OCI-LY3 (cell line): ENCODE measurements around the gene NME8.

Experiments used
- H2AFZ ChIP-seq: fragments of 200-600, 300-600 bp; shearing (Covaris generic); 2 replicates; pipeline ENCODE4 v1.6.0; 2014; ENCODE audit warnings: antibody characterized with exemption, low read depth, low read length
- H3K27ac ChIP-seq: fragments of 200-600, 300-600 bp; sonication (generic); 2 replicates; pipeline ENCODE4 v1.5.1; 2014; ENCODE audit warnings: mild to moderate bottlenecking, low read length, moderate library complexity, mixed read lengths
- H3K27me3 ChIP-seq: fragments of 200-600, 300-600 bp; sonication (generic); 2 replicates; pipeline ENCODE4 v1.6.1; 2014; ENCODE audit warnings: low read depth, low read length, mixed read lengths
- H3K36me3 ChIP-seq: fragments of 200-600, 300-600 bp; sonication (generic); replicated peaks from 2 replicates; pipeline ENCODE3; 2014; ENCODE audit warnings: low read depth, low read length, mixed read lengths
- H3K4me1 ChIP-seq: fragments of 300-600, 200-600 bp; sonication (generic); 2 replicates; pipeline ENCODE4 v1.6.1; 2014; ENCODE audit warnings: low read length, mixed read lengths
- H3K4me2 ChIP-seq: fragments of 200-600, 300-600 bp; sonication (generic); 2 replicates; pipeline ENCODE4 v1.6.1; 2014; ENCODE audit warnings: low read length, mixed read lengths
- H3K4me3 ChIP-seq: fragments of 300-600, 200-600 bp; sonication (generic); 2 replicates; pipeline ENCODE4 v1.5.1; 2014; ENCODE audit warnings: antibody characterized with exemption, mild to moderate bottlenecking, low read length, moderate library complexity
- H3K79me2 ChIP-seq: fragments of 300-600, 200-600 bp; shearing (Covaris generic); 2 replicates; pipeline ENCODE4 v1.6.1; 2014; ENCODE audit warnings: mild to moderate bottlenecking, low read length, mixed read lengths
- H3K9ac ChIP-seq: fragments of 300-600, 200-600 bp; shearing (Covaris generic); 2 replicates; pipeline ENCODE4 v1.6.0; 2014; ENCODE audit warnings: mild to moderate bottlenecking, low read length, moderate library complexity
- H3K9me3 ChIP-seq: fragments of 200-600, 300-600 bp; shearing (Covaris generic); 2 replicates; pipeline ENCODE4 v1.6.1; 2014; ENCODE audit warnings: low read length, mixed read lengths; ENCODE audit not compliant: insufficient read depth
- H4K20me1 ChIP-seq: fragments of 200-600, 300-600 bp; sonication (generic); 2 replicates; pipeline ENCODE4 v1.6.1; 2016; ENCODE audit warnings: low read length, mixed read lengths; ENCODE audit not compliant: insufficient read depth
- EZH2phosphoT487 ChIP-seq: fragments of 200-600 bp; shearing (Covaris generic); IDR thresholded peaks from 2 replicates; pipeline ENCODE4 v1.6.1; 2018; ENCODE audit warnings: antibody characterized with exemption, mixed run types, low read depth
- TF ChIP-seq, protein P1 (sequence below): fragments of 200-600, 300-600 bp; sonication (generic); IDR thresholded peaks from 2 replicates; pipeline ENCODE4 v1.5.1; 2014; ENCODE audit warnings: antibody characterized with exemption, low read length, low read depth

NME8 gene

DNA sequence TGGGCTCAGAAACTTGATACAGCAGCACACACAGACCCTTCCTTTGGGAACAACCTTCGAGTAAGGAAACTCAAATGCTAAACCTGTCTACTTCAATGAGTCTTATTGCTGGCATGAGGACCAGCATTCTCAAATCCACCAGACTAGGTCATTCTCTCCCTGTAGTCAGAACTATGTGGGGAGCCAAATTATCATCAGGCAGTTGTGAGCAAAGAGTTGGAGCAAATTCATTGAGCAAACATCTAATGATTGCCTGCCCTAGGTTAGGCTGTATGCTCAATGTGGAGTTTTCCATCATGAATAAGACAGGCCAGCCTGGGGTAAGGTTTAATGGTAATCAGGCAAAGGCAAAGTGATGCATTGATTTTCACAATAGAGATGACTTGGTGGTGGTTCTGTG lies 75.6 kb downstream of the NME8 start:
- 0 out of 2 replicates have a peak, but pooled peaks cover 6% of the 10 kb centered on the region for H3K9me3 ChIP-seq
- peaks cover 29% of the 10 kb centered on the region for H3K27me3 ChIP-seq
- H3K4me2 ChIP-seq, result no peak overlapping the region
- H3K27ac ChIP-seq, result no peak overlapping the region
- H3K4me3 ChIP-seq, result no peak overlapping the region
- H2AFZ ChIP-seq, result no peak overlapping the region
- no peaks in the 10 kb centered on the region for H3K79me2 ChIP-seq
- no peak overlapping the region for H3K9ac ChIP-seq
- no peaks in the 10 kb centered on the region for H3K4me1 ChIP-seq
- no peaks in the 10 kb centered on the region for H3K36me3 ChIP-seq
- TF ChIP-seq, protein P1, sequence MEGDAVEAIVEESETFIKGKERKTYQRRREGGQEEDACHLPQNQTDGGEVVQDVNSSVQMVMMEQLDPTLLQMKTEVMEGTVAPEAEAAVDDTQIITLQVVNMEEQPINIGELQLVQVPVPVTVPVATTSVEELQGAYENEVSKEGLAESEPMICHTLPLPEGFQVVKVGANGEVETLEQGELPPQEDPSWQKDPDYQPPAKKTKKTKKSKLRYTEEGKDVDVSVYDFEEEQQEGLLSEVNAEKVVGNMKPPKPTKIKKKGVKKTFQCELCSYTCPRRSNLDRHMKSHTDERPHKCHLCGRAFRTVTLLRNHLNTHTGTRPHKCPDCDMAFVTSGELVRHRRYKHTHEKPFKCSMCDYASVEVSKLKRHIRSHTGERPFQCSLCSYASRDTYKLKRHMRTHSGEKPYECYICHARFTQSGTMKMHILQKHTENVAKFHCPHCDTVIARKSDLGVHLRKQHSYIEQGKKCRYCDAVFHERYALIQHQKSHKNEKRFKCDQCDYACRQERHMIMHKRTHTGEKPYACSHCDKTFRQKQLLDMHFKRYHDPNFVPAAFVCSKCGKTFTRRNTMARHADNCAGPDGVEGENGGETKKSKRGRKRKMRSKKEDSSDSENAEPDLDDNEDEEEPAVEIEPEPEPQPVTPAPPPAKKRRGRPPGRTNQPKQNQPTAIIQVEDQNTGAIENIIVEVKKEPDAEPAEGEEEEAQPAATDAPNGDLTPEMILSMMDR, result no peak
- TF ChIP-seq EZH2phosphoT487, result no peak
- no peaks in the 10 kb centered on the region for H4K20me1 ChIP-seq

DNA sequence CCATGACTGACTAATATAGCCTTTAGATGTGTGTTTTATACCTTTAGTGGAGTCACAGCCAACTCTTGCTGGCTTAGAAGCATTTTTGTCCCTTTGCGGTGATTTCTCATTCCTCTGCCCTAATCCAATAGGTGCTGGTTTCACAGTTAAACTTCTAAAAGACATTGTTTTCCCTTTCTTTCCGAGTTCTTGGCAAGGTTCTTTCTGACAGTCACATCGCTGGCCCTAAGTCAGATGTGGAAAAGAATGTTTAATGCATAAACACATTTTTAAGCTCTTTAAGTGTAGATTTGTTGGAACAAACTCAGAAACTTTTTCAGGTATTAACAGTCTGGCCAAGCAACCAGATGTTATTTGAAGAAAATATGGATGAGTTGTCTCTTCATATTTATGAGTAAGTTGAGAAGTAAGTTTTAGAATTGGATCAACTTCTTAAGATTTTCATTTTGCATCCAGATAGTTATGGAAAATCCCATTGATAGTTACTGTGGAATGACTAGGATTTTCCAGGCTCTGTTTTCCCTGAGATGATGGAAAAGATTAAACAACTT lies 76.2 kb downstream of the NME8 start:
- Histone ChIP-seq H3K9me3 (0 out of 2 replicates have a peak, but pooled peaks cover 6% of the 10 kb centered on the region), H3K9ac (no peak overlapping the region), H2AFZ (no peak overlapping the region), H3K36me3 (no peaks in the 10 kb centered on the region), H3K4me3 (no peak overlapping the region), H4K20me1 (no peaks in the 10 kb centered on the region), H3K4me2 (no peak overlapping the region), H3K4me1 (no peaks in the 10 kb centered on the region), H3K79me2 (no peaks in the 10 kb centered on the region), H3K27ac (no peak overlapping the region), H3K27me3 (peaks cover 23% of the 10 kb centered on the region)
- TF ChIP-seq, protein P1, result no peak
- TF ChIP-seq EZH2phosphoT487, result no peak

DNA sequence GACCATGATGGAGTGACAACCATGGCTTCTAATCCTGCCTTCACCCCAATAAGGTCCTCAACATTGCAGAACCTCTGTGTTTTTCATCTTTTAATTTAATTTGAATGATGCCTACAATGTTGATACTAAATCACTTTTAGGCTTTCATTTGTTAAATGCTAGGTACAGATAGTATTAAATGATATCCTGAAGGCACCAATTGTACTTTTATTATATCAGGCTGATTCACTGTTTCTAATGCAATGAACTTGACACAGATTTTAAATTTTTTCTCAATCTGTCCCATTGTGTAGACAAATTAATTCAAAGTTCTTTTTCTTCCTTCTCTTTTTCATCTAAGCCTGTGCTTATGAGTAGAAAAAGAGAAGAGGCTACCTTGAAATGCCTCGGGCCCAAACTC lies 77.2 kb downstream of the NME8 start:
- Histone ChIP-seq H3K36me3 (no peaks in the 10 kb centered on the region), H3K4me1 (no peaks in the 10 kb centered on the region), H4K20me1 (no peaks in the 10 kb centered on the region), H3K9me3 (0 out of 2 replicates have a peak, but pooled peaks cover 6% of the 10 kb centered on the region), H3K27me3 (peaks cover 26% of the 10 kb centered on the region), H3K27ac (no peak overlapping the region), H2AFZ (no peak overlapping the region), H3K9ac (no peak overlapping the region), H3K4me2 (no peak overlapping the region), H3K4me3 (no peak overlapping the region), H3K79me2 (no peaks in the 10 kb centered on the region)
- TF ChIP-seq, protein P1, result no peak
- TF ChIP-seq EZH2phosphoT487, result no peak

DNA sequence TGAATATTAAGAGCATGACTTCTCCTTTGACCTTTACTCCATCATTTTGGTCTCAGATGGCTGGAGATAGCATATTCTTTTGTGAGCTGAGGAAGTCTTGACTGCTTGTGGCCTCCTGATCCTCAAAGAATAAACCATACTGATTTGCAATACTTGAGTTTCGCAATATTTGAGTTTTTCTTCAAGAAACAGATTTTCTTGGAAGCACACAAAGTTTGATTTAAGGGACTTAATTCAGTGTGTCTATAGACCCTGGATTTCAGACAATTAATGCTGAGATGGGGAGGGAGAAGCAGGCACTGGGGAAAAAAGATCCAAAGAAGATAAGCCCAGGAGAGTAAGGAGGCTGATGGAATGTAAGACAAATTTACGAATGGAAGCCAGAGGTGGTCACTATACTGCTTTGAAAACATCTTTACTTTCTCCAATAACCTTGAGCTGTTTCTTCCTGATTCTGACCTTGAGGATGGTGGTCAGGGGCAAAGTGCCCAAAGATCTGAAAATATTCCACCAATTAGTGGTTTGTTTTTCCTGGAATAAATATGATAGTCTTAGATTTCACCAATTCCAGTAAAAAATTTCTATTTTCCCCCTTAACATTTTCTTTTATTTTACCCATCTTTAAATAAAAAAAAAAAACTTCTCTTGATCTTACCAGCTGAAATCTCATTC lies 79.5 kb downstream of the NME8 start:
- H3K9ac ChIP-seq, result no peak overlapping the region
- H3K36me3 ChIP-seq, result no peaks in the 10 kb centered on the region
- H3K79me2 ChIP-seq, result no peaks in the 10 kb centered on the region
- no peak overlapping the region for H2AFZ ChIP-seq
- 0 out of 2 replicates have a peak, but pooled peaks cover 6% of the 10 kb centered on the region for H3K9me3 ChIP-seq
- H4K20me1 ChIP-seq, result no peaks in the 10 kb centered on the region
- no peaks in the 10 kb centered on the region for H3K4me1 ChIP-seq
- TF ChIP-seq, protein P1, result no peak
- TF ChIP-seq EZH2phosphoT487, result no peak
- peaks cover 20% of the 10 kb centered on the region for H3K27me3 ChIP-seq
- H3K4me3 ChIP-seq, result no peak overlapping the region
- H3K27ac ChIP-seq, result no peak overlapping the region
- H3K4me2 ChIP-seq, result no peak overlapping the region
